SH-SY5Y (cell line): Measurements from ENCODE around the gene TRRAP.

ENCODE experiments used
- GATA2 ChIP-seq: IDR thresholded peaks from 2 replicates; pipeline ENCODE4 v1.6.1; 2011; ENCODE audit warnings: mild to moderate bottlenecking, low read depth, low read length
- GATA3 ChIP-seq: IDR thresholded peaks from 2 replicates; pipeline ENCODE4 v1.6.1; 2011; ENCODE audit warnings: low read depth, mild to moderate bottlenecking, low read length, moderate library complexity

TRRAP gene

GRCh38 chr7:98974906-98975816 lies 96.8 kb downstream of the TRRAP start:
- no peak for TF ChIP-seq GATA3
- TF ChIP-seq GATA2 = 0 out of 2 replicates have a peak, but pooled peaks have one; percentile 21

- TF ChIP-seq GATA2 = no peak
- TF ChIP-seq GATA3 = no peak
These were observed 98.3 kb downstream of the TRRAP start for GRCh38 chr7:98976396-98977185.

GRCh38 chr7:98978672-98979071 lies 100.3 kb downstream of the TRRAP start:
- TF ChIP-seq GATA2 (no peak), GATA3 (no peak)

DNA sequence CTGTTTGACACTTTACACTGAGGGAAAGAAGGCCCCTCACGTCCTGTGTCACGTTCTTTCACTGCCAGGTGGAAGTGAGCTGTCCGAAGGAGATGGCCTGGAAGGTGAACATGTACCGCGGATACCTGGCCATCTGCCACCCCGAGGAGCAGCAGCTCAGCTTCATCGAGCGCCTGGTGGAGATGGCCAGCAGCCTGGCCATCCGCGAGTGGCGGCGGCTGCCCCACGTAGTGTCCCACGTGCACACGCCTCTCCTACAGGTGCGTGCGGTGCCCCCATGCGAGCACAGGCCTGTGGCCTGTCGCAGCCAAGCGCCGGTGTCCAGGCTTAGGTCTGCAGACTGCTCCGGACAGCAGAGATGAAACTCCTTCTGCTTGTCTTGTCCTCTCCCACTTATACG lies 103.4 kb downstream of the TRRAP start:
- no peak for TF ChIP-seq GATA2
- no peak for TF ChIP-seq GATA3

DNA sequence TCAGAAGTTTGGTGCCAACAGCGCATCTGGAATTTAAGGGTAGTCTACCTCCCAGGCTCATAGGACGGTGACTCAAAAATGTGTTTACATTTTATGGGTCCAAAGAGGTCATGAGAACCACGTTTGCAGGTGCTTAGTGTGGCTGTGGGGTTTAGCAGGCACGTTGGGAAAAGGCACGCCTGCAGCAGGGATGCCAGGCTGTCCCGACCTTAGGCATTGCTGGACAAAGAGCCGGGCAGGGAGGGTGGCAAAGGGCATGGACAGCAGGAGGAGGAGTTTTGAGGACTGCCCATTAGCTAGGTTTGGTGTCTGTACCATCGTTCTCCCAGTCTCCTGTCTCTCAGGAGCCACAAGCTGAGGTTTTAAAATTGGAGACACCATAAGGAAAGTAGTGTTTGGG lies 104.4 kb downstream of the TRRAP start:
- TF ChIP-seq GATA2 (no peak), GATA3 (no peak)

GRCh38 chr7:98984126-98984525 lies 105.8 kb downstream of the TRRAP start:
- no peak for TF ChIP-seq GATA2
- no peak for TF ChIP-seq GATA3

- TF ChIP-seq GATA2 (no peak), GATA3 (no peak)
These were observed 107.1 kb downstream of the TRRAP start for GRCh38 chr7:98985406-98985805.

- TF ChIP-seq GATA3 (no peak), GATA2 (no peak)
These were observed 107.6 kb downstream of the TRRAP start for GRCh38 chr7:98985945-98986344.

DNA sequence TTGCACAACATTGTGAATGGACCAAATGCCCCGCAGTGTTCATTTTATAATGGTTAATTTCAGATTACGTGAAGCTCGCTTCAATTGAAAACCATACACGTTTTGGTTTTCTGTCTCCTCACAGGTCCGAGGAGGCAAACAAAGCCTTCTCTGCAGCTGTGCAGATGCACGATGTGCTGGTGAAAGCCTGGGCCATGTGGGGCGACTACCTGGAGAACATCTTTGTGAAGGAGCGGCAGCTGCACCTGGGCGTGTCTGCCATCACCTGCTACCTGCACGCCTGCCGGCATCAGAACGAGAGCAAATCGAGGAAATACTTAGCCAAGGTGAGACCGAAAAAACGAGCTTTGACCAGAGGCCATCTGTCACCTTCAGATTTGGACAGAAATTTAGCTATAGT lies 110.3 kb downstream of the TRRAP start:
- no peak for TF ChIP-seq GATA2

- TF ChIP-seq GATA2 = no peak
- no peak for TF ChIP-seq GATA3
These were observed 112.0 kb downstream of the TRRAP start for GRCh38 chr7:98990356-98990755.

GRCh38 chr7:98991141-98991540 lies 112.8 kb downstream of the TRRAP start:
- TF ChIP-seq GATA2 (no peak), GATA3 (no peak)

- no peak for TF ChIP-seq GATA3
- TF ChIP-seq GATA2 = no peak
These were observed 113.7 kb downstream of the TRRAP start for GRCh38 chr7:98992076-98992475.

DNA sequence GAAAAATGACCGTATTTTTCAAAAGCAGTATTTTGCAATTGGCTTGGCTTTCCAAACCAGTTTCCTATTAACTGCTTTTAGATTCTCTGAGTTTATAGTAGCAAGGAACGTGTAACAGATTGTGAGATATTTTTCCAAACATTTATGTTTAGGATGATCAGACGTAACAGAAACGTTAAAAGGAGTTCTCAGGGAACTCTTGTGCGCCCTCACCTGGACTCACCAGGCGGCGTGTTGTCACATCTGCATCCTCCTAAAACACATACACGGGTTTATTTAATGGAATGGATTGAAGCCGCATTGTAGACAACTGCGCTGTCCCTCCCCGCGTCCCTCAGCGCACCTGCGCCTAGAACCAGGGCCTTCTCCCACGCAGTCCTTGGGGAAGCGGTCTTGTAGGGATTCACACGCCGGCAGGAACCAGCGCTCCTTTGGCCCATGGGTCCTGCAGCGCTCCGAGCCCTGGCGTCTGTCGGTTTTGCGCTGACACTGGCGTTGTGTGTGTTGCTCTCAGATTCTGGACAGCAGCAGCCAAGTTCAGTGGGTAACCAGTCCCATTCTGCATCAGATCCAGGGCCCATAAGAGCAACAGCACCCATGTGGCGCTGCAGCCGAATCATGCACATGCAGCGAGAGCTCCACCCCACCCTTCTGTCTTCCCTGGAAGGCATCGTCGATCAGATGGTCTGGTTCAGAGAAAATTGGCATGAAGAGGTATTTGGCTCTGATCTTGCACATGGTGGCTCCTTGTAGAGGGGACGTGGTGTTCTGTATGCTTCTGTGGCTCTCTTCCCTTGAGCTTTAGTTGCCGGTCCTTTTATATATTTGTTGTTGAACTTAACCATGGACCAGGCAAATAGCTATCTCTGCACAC lies 114.9 kb downstream of the TRRAP start:
- TF ChIP-seq GATA3 (no peak), GATA2 (no peak)
